Left ventricle myocardium superior (tissue), 1 donor: ENCODE data around the gene MYCL. TPM values are rescaled to one million over a fixed set of nuclear protein-coding genes. Genes with fewer than 3 reads are reported as not detected.
"Not testable (repeated sequence)": the region's sequence is repeated elsewhere in the genome, so short reads cannot be mapped to it uniquely, and the experiment has no call there.

ENCODE experiments used
- ATAC-seq: fragments of 200-7000 bp; cut with Tn5 transposase; one replicate; pipeline ENCODE4 v1.9.1; 2020; ENCODE audit warnings: mild to moderate bottlenecking, moderate library complexity
- DNase-seq: peaks from one replicate; pipeline ENCODE4 v3.0.0-alpha.2; 2020
- intact Hi-C: fragments of 100-400 bp; cut with micrococcal nuclease; formaldehyde crosslinking; loops from one replicate; pipeline ENCODE4 v1.11.0; 2022
- total RNA-seq: library from RNA; stranded (reverse); fragmentation: NEBNext Ultra II Directional; extraction: Animal tissue kit (Norgen Biotek cat#: 25700); gene quantifications from one replicate; pipeline ENCODE4 v1.2.1, GENCODE V29; 2021
- donor health status: DM: no; HTN: yes; CAD: no; lungs with severe emphysema.

Gene MYCL
- total RNA-seq, 1 donor from 2014 or later = 1.5 TPM

GRCh38 chr1:39925721-39926342 lies 24.1 kb upstream of the MYCL start:
- intact Hi-C loops = no loop called here
- DNase-seq = no peak
- ATAC-seq = no peak

- ATAC-seq = no peak
- DNase-seq = no peak
- intact Hi-C loops = no loop called here
Observed at GRCh38 chr1:39922251-39922688, 20.6 kb upstream of the MYCL start.

GRCh38 chr1:39919545-39919944 lies 17.8 kb upstream of the MYCL start:
- intact Hi-C loops = no loop called here
- DNase-seq = no peak
- peak; percentile 82 for ATAC-seq

DNA sequence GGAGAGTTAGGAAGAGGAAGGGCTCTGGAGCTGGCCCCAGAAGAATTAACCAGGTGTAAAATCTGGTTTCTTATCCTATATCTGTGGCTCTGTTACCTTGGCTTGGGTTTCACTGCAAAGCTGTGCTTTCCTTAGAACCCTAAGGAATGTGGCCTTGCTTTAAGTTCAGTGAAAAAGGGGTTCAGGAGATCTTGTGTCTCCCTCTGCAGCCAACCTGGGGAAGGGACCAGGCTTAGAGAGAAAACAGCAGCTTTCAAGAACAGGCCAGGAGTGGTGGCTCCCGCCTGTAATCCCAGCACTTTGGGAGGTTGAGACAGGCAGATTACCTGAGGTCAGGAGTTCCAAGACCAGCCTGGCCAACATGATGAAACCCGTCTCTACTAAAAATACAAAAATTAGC lies 16.1 kb upstream of the MYCL start:
- ATAC-seq = no peak
- intact Hi-C loops = no loop called here
- DNase-seq = no peak

- DNase-seq (no peak), ATAC-seq (no peak)
- intact Hi-C loops = no loop called here
Observed at GRCh38 chr1:39915499-39916129, 13.9 kb upstream of the MYCL start.

DNA sequence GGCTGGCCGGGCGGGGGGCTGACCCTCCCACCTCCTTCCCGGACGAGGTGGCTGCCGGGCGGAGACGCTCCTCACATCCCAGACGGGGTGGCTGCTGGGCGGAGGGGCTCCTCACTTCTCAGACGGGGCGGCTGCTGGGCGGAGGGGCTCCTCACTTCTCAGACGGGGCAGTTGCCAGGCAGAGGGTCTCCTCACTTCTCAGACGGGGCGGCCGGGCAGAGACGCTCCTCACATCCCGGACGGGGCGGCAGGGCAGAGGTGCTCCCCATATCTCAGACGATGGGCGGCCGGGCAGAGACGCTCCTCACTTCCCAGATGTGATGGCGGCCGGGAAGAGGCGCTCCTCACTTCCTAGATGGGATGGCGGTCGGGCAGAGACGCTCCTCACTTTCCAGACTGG lies 11.4 kb upstream of the MYCL start:
- DNase-seq, ATAC-seq, intact Hi-C loops: not testable (repeated sequence)

DNA sequence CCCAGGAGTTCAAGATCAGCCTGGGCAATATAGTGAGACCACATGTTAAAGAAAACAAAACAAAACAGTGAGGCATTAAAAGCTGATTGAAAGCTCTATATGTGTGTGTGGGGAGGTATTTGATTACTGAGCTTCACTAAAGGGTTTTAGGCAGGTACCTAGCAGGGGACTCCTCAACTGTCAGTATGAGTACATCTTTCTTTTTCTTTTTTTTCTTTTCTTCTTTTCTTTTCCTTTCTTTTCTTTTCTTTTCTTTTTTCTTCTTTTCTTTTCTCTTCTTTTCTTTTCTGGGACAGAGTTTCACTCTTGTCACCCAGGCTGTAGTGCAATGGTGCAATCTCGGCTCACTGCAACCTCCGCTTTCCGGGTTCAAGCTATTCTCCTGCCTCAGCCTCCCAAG lies 8.5 kb upstream of the MYCL start:
- no peak for ATAC-seq
- intact Hi-C loops = no loop called here

GRCh38 chr1:39908534-39908933 lies 6.8 kb upstream of the MYCL start:
- DNase-seq (no peak), ATAC-seq (no peak)
- intact Hi-C loops = no loop called here

More for the DNA sequence above, 8.5 kb upstream of the MYCL start:
- DNase-seq = no peak

DNA sequence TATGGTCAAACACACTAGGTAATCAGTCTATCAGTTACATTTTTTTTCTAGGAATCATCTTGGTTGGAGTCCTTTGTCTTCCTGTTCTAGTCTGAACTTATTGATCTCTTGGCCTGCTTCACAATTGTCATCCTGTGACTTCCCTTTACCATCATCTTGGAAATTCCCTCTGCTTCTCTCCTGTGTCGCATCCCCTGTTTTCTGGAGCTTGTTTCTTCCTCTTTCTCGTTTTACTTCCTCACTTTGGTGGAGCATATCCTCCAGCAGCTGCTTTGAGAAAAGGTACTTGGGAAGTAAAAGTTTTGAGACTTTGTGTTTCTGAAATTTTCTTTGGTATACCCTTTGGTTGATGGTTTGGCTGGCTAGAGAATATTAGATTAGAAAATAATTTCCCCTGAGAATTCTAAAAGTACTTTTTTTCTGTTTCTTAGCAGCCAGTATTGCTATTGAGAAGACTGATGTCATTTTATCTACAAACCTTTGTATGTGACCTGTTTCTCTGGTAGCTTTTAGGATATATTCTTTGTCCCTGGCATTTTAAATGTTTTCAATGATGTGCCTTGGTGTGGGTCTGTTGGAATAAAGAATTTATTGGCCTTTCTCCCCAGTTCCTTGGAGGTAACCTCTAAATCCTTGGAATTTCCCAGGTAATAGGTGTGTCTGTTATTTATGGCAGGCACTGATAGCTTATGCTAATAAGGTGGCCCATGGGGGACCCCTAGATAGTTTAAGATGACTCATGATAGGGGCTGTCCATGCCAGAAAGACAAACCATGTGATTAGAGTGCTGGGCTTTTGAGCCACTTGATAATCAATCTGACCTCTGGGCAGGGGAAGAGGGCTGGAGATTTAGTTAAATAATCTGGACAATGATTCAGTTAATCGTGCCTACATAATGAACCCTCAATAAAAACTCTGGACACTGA lies 6.1 kb upstream of the MYCL start:
- DNase-seq (no peak), ATAC-seq (no peak)
- intact Hi-C loops = no loop called here

DNA sequence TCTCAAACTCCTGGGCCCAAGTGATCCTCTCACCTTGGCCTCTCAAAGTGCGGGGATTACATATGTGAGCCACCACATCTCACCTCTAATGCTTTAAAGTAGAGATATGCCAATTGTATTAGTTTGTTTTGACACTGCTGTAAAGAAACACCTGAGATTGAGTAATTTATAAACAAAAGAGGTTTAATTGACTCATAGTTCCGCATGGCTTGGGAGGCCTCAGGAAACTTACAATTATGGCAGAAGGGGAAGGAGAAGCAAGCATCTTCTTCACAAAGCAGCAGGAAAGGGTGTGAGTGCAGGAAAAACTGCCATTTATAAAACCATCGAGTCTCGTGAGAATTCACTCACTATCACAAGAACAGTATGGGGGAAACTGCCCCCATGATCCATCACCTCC lies 3.5 kb upstream of the MYCL start:
- ATAC-seq = no peak
- intact Hi-C loops = no loop called here
- DNase-seq = no peak

DNA sequence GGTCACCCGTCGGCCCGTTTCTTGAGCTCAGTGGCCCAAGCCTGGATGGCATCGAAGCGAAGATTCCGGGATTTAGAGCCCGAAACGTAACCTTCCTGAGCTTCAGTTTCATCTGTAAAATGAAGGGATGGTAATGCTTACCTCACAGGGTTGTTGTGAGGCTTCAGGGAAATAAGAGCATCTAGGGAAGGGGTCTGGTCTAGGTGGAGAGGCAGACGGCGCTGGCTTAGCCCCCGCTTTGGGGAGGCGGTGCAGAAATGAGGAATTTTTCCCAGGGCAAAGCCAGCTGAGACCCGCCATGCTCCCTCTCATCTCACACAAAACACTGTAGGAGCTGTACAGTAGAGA lies 717 bp upstream of the MYCL start:
- no peak for DNase-seq
- ATAC-seq = no peak
- intact Hi-C loops = loop anchor here (2.0 kb wide), 1 partner anchor 86 kb away; no protein-coding TSS in a partner anchor

DNA sequence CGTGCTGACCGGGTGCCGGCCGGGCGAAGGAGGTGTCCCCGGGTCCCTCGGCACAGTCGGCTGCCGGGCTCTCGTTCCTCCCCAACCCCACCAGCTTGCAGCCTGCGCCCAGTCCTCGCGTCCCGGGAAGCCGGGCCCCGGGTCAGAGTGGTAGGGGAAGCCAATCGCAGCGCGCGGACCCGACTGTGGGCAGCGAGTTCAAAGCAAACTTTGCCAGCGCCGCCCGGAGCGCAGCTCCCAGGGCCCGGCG lies 328 bp downstream of the MYCL start:
- ATAC-seq (peak; percentile 44), DNase-seq (peak; percentile 68)
- intact Hi-C loops = no loop called here

- DNase-seq (no peak), ATAC-seq (peak; percentile 50)
- intact Hi-C loops = no loop called here
Observed at GRCh38 chr1:39900662-39901463, 854 bp downstream of the MYCL start.

GRCh38 chr1:39899611-39900538 lies 1.8 kb downstream of the MYCL start:
- intact Hi-C loops = no loop called here
- DNase-seq (no peak), ATAC-seq (no peak)

DNA sequence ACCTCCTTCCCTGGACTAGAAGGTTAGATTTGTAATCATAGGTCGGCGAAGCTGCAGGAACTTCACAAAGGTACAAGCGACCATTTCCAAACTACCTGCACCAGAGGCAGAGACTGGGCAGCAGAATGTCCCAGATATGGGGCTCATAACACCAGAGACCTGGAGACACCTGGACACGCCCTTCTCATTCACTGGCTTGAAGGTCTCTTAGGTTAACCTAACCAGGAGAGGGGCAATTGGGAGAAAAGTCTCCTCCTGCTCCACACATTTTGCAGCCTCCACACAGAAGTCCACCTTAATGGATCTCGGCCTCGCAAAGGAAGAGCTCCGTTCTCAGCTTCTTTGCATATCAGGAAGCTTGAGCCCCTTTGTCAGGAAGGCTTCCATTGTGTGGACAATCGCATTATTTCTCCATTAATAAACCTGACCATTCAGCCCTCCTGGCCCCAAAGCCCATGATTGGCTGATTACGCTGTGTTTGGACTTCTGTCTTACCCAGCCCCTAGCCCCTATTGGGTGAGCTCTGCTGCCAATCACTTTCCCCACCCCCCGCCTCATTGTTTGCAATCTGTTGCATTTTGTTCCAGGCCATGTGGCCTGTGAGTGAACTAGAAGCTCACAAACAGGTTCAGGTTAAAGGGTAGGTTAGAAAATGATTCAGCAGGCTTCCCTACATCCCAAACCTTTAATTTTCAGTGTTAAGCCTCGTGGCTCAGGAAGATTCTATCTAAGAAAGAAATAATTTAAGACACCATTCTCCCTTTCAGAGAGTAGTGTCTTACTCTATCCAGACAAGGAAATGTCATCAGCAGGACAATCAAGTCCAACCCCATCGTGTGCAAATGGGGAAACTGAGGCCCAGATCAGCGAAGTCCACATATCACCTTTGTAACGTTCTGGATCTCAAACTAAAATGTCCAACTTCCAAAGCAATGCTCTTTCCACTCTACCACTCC lies 2.8 kb downstream of the MYCL start:
- ATAC-seq (no peak), DNase-seq (no peak)
- intact Hi-C loops = no loop called here

- intact Hi-C loops = no loop called here
- no peak for ATAC-seq
- no peak for DNase-seq
Observed at GRCh38 chr1:39898191-39898590, 3.5 kb downstream of the MYCL start.

- DNase-seq = no peak
- ATAC-seq = no peak
- intact Hi-C loops = no loop called here
Observed at GRCh38 chr1:39896909-39897685, 4.6 kb downstream of the MYCL start.
